GM12801 (cell line): ENCODE results near the gene FAM161B.

Source experiments
- TF ChIP-seq, protein P1 (sequence below): IDR thresholded peaks from one replicate; pipeline ENCODE4 v1.5.1; 2011; ENCODE audit warnings: control low read depth; ENCODE audit not compliant: insufficient read length; ENCODE audit errors: extremely low read depth

The FAM161B gene

GRCh38 chr14:73886449-73887317 is 63.2 kb downstream of the FAM161B start, which contains the start of gene ZNF410:
Gene ZNF410 (plus strand): TSS chr14:73886859. CDS start chr14:73892176, 5,317 bp downstream.
- TF ChIP-seq, protein P1, sequence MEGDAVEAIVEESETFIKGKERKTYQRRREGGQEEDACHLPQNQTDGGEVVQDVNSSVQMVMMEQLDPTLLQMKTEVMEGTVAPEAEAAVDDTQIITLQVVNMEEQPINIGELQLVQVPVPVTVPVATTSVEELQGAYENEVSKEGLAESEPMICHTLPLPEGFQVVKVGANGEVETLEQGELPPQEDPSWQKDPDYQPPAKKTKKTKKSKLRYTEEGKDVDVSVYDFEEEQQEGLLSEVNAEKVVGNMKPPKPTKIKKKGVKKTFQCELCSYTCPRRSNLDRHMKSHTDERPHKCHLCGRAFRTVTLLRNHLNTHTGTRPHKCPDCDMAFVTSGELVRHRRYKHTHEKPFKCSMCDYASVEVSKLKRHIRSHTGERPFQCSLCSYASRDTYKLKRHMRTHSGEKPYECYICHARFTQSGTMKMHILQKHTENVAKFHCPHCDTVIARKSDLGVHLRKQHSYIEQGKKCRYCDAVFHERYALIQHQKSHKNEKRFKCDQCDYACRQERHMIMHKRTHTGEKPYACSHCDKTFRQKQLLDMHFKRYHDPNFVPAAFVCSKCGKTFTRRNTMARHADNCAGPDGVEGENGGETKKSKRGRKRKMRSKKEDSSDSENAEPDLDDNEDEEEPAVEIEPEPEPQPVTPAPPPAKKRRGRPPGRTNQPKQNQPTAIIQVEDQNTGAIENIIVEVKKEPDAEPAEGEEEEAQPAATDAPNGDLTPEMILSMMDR, result no peak

DNA sequence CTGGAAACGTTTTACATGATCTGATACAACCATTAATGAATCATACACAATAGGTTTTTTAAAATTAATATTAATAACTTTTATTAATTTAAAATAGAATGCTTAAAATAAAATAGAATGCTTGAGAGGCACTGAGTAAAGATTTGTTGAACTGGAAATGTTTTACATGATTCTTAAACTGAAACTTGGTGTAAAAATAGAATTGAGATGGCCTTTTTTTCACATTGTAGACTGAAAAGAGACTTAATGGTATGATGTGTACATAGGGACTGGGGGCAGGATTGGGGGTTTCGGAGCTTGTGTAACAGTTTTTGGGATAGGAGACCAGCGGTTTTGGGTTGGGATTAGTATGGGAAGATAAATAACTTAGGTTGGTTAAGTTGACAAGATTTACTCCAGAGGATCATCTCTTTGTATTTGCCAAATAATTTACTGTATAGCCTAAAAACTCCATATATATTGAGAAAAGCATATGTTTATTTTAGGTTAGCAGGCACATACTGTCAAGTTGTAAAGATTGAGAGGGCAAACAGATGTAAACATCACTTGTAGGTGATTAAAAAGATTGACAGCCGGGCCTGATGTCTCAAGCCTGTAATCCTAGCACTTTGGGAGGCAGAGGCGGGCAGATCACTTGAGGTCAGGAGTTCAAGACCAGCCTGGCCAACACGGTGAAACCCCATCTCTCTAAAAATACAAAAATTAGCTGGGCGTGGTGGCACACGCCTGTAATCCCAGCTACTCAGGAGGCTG is 65.3 kb downstream of the FAM161B start:
- TF ChIP-seq, protein P1, result no peak
